ENCODE measurements around the gene THSD4.

Gene THSD4

DNA sequence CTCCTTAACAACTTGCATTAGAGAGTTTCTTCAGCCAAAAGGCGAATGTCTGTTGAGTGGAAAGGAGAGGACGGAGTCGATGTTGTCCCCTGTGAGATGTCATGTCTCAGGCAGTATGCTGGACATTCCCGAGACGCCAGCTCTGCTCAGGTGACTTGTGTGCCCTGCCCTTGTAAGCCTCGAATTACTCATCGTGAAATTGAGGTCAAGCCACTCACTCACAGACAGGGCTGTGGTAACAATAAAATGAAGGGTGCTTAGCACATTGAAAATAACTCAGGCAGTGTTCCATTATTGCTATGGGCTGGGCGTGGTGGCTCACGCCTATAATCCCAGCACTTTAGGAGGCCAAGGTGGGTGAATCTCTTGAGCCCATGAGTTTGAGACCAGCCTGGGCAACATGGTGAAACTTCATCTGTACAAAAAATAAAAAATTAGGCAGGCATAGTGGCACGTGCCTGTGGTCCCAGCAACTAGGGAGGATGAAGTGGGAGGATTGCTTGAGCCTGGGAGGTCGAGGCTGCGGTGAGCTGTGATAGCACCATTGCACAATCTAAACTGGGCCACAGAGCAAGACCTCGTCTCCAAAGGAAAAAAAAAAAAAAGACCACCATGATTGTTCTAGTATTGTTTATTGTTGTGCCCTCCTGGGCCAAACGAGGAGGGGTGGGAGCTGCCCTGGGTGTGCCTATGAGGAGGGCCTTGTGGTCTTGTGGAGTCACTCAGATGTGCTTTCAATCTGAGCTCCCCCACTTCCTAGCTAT lies 214.4 kb downstream of the THSD4 start:
- DNase-seq (ENCODE audit: low read depth): no peak

DNA sequence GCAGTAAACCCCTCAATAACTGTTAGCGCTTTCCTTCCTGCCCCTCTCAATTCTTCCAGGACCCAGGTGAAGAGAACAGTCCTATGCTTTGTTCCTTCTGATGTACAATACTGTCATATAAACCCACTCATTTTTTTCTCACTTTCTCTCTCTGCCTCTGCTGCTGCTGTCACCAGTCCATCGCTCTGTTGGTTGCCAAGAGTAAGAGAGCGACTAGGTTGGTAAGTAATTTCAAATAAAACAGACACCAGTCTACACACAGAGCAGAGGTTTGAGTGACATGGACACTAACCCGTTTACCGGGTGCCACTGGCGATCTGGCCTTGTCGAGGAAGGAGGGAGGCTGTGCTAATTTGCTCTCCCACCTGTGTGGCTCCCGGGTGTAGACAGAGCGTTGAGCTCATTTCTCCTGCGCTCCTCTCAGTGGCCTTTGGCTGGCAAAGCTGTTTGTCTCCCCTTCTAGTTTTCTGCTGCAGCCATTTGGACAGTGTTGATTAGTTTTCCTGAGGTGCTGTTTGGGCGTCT lies 215.4 kb downstream of the THSD4 start:
- no peak for DNase-seq (ENCODE audit: low read depth)

DNA sequence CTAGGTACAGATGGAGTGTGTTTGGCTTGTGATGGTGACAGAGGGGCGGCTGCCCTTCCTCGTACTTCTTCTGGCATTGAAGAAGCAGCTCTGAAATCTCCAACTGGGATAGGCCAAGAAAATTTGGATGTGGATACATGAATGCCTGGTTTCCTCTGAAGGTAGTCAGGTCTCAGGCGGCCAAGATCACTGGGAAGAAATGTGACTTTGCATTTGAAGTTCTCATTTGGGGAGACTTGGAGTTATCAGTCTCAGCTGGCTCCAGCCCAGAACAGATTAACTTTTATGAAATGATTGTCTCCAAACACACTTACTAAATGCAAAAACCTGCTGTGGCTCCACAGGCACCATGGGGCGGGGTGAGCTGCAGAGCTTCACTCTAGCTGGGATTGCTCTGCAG lies 215.9 kb downstream of the THSD4 start:
- no peak for DNase-seq (ENCODE audit: low read depth)

DNA sequence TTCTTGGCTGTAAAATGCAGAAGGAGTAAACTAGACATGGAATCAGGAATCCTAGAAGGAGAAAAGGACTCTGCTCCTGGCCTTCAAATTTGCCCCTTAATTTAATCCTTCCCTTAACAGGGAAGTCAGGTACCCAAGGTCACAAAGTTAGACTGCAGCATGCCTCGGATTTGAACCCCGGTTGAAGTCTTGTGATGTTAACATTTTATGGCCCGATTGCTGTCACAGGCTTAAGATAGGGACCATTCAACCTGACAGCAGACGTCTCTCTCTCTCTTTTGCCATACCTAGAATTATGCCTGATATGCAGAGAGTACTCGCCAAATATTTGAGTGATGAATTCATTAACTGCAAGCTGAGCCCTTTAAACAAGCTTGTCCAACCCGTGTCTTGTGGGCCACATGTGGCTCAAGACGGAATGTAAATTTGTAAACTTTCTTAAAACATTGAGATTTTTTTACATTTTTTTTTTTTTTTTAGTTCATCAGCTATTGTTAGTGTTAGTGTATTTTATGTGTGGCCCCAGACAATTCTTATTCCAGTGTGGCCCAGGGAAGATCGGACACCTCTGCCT lies 217.2 kb downstream of the THSD4 start:
- no peak for DNase-seq (ENCODE audit: low read depth)

DNA sequence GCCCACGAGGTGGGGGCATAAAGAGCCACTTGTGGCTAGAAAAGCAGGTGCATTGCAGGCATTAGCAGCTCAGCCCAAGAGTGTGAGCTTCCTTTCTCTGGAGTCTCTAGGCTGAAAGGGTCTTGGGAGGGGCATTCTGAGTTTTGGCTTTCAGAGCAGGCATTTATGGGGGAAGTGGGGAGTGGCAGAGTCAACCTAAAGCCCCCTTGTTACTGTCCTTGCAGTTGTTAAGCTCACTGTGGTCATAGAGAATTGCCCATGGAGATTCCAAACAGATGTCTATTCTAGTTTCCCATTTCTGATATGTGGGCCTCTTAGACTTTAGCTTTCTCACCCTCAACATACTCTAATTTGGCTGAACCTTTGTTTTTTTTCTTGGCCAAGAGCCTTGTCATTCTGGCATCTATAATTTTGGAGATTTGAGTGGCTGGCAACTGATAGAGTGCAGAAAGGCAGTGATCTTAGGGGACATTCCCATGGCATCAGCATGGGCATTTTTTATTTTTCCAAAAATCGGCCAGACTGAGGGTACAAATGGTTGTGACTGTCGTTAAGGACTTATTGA lies 217.9 kb downstream of the THSD4 start:
- no peak for DNase-seq (ENCODE audit: low read depth)

DNA sequence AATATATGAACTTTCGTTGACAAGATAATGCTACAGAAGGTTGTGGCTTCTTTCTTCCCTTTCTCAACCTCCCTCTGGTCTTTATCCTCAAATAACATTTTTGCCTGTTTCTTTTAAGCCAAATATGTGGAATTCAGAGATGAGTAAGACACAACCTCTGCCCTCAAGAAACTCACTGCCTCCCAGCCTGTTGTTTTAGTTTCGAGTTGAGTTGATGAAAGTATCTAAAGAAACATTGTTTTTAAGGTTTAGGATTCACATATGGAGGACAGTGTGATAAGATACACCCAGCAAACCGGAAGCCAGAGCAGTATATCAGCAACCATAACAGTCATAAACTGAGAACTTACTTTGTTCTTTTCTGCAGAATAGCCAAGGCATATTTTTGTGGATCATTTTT lies 218.6 kb downstream of the THSD4 start:
- no peak for DNase-seq (ENCODE audit: low read depth)

DNA sequence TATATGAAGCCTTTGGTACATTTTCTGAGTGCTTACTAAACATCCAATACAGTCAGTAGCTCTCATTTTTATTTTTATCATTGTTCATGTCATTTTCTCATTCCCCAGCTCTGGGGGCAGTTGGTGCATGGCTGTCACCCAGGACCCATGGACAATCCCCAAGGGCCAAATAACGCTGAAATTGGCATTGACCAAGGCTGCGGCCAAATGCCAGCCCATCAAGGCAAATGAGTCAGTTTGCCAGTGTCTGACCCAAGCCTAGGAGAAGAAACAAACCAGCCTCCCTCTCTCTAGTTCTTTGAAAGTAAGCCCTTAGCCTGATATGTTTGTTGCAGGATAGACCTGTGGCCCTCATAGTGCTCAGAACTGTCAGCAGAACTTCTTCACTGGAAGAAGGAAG lies 219.2 kb downstream of the THSD4 start:
- no peak for DNase-seq (ENCODE audit: low read depth)

DNA sequence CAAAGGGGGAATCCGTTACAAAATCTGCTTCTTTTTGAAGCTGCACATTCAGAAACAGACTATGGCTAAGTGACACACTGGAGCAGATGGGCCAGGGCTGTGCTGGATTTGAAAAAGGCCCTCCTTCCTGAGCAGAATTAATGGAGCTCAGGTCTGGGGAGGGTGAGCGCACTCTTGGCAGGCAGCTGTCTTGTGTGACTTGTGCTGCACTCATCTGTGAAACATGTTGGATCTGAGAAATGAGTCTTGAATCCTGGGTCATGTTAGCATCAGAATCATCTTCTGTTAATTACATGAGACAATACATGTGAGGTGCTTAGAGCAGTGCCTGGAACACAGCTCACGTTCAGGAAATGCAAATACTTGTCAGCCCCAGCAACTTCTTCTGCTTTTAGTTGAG lies 219.6 kb downstream of the THSD4 start:
- no peak for DNase-seq (ENCODE audit: low read depth)

DNA sequence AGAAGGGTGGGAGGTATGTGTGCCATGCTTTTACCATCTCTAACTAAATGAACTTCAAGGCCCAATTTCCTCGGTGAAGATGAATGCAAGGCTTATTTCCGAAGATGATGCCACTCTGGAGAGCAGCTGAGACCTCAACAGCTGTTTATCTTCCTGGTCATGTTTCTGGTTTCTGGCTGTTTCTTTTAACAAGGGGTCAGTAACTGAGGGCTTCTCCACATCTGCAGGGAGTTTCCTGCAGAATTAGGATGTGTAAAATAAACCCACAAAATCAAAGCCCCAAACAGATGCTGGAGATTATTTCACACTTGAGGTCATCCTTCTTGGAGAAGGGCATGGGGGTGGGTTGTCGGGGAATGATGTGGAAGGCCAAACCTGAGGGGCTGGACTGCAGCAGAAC lies 220.3 kb downstream of the THSD4 start:
- DNase-seq (ENCODE audit: low read depth): no peak

DNA sequence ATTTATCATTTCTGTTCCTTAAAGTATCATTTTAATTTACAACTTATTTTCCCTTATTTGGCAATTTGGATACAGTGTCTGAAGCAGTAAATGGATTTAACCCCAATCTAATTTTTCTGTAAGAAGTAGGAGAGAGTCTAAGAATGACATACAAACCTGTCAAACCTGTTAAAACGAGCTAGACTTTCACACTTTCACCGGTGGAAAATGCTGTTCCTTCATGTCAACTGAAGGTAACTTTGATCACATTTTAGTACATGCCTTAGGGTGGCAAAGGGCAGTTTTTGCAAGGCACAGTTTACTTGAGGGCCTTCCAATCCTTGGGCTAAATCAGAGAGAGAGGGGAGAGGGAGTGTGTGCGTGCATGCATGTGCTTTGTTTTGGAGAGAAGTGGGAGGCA lies 221.4 kb downstream of the THSD4 start:
- DNase-seq (ENCODE audit: low read depth): no peak

DNA sequence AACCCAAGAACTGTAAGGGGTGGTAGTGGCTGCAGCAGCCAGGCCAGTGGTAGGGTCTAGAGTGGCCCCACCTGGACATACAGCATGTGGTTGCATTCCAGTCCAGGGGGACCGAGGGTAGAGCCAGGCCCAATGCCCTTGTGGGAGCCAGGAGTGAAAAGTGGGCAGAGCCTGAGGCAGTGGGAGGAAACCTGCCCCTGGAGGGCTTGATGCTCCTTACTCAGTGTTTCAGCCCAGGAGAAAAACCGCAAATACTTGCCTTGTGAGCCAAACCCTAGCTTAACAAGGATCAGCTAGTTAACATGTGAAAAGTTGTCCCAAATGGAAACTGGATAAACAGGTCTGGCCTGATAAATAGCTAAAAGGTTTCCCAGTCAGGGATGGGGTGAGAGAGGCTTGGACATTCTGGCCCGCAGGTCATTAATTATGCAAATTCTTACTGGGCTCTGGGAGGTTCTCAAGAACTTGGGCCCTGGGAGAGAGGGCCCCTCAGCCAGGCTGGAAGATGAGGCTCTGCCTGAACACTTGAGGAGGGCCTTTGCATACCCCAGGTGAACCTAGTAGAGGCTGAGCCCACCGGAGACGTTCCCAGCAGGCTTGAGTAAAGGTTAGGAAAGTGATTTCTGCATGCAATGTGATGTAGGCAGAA lies 222.1 kb downstream of the THSD4 start:
- DNase-seq (ENCODE audit: low read depth): no peak

DNA sequence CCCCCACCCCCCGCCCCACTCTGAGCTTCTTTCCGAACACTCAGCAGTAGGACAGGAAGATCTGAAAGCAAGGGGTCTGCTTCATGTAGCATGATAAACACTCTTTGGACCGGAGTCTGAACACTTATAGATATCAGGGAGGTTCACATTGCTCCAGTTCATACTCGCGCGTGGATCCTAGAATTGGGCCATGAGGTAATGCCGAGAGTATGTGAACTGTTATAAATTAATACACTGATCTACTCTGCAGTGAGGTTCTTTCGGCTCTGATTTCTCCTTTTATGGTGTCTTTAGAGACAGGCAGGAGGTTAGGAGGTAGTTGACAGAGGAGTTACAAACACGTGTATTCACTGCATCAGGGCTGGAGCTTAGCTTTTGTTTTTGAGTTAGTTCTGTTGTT lies 223.0 kb downstream of the THSD4 start:
- no peak for DNase-seq (ENCODE audit: low read depth)

DNA sequence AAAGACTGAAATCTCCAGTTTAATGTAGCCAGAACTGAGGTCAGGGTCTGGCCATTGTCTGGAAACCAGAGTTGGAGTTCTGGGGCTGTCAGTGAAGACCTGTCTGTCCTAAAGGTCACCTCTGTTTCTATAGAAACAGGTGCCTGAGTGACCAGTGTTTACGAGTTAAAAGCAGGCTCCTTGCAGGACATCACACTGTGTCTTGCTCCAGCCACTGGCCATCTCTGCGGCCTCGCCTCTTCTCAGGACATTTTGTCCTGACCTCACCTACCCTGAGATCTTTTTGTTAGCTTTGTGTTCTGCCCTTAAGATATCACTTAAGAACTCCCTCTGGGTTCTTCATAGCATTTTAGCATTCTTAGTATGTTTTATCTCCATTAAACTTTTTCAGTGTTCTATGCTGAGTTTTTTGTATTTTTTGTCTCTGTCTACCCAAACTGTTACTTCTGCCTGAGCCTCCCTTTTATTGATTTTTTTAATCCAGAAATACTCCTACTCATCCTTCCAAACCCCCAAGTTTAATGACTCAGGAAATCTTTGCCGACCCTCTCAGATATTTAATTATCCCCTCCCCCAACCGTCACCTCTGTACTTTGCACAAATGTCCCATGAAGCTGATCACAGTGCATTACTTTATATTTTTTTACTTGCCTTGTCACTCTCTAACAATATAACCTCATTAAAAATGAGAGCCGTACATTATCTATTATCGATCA lies 223.7 kb downstream of the THSD4 start:
- DNase-seq (ENCODE audit: low read depth): no peak

DNA sequence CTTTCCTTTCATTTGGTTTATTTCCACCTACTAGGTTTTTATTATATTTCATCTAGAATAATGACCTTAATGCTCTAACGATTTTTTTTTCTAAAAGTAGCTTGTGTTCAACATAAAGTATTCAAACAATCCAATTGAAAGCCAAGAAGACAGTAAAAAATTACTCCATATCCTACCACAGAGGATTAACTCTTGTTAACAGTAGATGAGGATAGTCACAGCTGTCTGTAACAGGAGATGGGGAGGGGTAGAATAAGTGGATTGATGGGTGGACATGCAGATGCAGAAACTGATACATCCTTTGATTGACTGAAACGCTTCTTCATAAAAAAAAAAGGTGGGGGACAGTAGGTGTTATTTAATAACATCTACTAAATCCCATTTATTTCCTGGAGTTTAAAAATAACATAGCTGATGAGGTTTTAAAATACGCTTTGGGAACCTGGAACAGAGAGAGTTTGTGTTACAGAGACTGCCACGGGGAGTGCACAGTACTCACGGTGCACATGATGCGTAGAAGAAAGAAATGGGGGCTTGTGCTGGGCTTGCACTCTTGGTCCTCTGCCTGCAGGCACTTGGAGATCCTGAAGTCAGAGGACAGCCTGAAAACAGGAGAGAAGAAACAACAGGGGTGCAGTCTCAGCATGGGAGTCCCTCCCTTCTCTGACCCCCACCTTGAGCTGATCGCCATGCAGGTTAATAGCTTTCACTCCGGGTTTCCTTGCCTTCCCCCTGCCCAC lies 226.7 kb downstream of the THSD4 start:
- no peak for DNase-seq (ENCODE audit: low read depth)

DNA sequence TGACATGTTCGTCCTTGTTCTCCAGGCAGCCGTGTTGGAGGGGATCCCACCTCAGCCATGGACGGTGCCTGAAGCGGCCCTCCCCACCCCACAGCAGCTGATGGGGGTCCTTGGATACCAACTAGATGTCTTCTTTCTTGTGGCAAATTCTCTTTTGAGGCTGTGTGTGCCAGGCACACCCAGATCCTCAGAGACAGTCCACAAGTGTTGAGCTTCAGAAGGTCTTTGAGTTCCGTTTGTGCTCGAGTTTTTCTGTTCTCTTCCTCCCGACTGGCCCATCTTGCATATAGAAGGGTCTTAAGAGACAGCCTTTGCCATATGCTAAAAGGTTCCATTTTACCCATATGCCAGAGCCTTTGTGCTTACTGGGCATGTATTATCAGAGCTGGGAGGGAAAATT lies 227.4 kb downstream of the THSD4 start:
- DNase-seq (ENCODE audit: low read depth): no peak

DNA sequence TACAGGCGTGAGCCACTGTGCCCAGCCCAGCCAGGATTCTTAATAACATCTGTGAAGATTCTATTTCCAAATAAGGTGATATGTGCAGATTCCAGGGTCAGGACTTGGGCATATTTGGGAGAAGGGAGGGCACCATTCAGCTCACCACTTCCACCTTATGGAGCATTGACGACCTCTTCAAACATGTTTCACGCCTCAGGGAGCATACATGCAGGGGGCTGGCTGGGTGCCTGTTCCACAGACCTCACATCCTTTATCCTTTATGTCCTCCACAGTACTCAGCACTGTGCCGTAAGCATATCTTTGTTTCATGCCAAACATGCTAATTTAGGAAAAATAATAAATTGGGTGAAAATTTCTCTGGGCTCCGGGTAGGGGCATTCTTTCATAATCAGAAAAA lies 229.0 kb downstream of the THSD4 start:
- no peak for DNase-seq (ENCODE audit: low read depth)

DNA sequence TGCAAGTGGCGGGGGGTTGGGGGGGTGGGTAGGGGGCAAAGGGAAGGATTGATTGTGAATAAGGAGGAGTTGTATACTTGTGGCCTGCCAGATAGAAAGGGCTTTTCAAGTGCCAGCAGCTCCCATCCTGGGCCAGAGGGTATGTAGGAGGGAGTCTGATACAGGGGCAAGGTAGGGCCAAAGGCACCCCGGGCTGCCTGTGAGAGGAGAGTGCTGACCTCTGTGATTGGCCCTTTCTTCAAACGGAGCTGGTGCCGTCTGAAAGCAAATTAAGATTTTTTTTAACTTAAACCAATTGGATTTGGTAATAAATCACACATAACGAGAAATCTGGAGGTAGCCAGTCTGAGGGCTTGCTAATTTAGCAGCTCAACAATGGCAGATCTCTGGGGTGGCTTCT lies 229.9 kb downstream of the THSD4 start:
- DNase-seq (ENCODE audit: low read depth): no peak

DNA sequence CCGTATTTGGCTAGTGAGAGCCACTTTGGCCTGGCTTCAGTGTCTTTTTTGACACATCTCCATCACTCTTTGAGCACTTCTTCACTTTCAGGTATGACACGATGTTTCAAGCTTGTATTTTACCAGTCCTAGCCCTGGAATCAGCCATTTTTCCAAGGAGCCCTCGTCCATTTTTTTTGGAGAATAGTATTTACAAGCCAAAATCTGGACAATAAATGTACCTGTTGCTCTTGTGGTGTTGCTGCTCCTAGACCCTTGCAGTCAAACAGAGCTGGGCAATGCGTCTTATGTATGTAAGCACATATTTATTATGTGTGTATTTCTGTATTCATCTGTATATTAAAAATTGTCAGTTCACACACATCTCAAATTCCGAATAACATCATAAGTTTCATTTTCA lies 231.2 kb downstream of the THSD4 start:
- DNase-seq (ENCODE audit: low read depth): no peak

DNA sequence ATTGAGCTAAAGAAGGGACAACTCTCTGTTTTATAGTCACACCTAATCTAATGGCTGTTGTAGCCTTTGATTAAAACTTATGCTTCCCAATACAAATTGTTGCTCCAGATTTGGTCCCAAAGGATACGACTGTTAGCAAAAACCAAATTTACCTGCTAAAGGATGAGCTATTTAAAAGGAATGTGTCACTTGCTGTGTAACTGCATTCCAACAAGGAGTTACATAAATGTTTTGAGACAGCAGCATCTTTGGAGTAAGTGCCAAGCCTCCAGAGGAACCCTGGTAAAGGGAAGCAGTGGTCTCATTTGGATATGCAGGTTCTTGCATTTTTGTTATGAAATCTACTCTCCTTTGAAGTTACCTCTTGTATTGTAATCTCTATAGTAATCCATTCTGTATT lies 233.3 kb downstream of the THSD4 start:
- no peak for DNase-seq (ENCODE audit: low read depth)

DNA sequence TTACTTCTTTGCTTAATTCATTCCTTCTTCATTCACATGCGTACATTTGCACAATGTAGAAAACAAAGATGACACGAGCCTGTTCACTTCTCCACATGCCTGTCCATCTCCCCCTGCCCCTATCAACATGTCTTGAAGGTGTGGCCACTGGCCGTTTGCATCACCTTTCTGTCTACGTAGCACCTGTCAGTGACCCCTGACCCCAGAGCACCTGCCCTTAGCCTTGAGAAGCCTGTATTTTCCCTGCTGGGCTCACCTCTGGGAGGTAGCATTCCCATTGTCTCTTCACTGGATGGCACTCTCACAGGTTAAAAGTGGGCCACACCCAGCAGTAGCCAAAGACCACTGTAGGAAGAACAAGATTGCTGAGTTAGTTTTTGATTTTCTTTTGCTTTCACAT lies 234.1 kb downstream of the THSD4 start:
- DNase-seq (ENCODE audit: low read depth): no peak

DNA sequence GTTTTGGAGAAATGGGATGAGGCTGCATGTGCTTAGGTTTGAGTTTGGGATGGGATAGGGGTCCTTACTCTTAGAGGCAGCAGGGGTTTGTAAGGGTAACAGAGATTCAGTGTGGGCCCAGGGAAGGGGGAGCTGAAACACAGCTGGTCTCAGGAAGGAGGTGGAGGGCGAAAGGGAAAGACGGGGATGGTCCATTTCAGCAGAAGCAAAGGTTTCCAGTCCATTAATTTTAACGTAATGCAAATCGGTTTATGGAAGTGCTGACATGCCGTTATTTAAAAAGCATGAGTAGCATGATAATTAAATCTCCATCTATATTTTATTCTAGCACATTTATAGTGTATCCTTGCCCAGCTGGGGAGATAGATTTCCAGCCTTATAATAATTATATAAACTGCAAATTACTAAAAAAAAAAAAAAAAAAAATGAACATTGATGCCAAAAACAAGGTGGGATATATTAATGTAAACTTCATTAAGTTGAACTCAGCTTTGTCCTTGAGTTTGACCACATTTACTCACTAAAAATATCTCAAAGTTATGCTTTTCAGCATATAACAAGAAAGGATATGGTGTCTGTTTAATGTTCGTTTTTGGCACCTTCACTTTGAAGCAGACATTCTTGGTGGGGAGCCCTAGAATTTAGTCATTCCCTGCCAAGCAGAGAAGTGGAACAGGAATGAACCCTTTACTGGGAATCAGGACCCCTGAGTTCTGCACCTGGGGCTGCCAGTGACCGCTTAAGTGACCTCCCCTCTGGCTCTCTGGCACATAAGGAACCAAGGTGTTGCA lies 234.7 kb downstream of the THSD4 start:
- DNase-seq (ENCODE audit: low read depth): no peak

Data from CMK (cell line).